GM21576 (cell line): Measurements from ENCODE around the gene NUFIP2.
"Not testable (repeated sequence)": the region's sequence is repeated elsewhere in the genome, so short reads cannot be mapped to it uniquely, and the experiment has no call there.

Source experiments
- ATAC-seq: cut with Tn5 transposase; IDR thresholded peaks from one replicate; pipeline ENCODE4 v1.9.1; 2021; ENCODE audit warnings: mild to moderate bottlenecking, moderate library complexity; ENCODE audit not compliant: unreplicated experiment

NUFIP2 gene

GRCh38 chr17:29283496-29283895 is 10.5 kb downstream of the NUFIP2 start:
- ATAC-seq = no peak

DNA sequence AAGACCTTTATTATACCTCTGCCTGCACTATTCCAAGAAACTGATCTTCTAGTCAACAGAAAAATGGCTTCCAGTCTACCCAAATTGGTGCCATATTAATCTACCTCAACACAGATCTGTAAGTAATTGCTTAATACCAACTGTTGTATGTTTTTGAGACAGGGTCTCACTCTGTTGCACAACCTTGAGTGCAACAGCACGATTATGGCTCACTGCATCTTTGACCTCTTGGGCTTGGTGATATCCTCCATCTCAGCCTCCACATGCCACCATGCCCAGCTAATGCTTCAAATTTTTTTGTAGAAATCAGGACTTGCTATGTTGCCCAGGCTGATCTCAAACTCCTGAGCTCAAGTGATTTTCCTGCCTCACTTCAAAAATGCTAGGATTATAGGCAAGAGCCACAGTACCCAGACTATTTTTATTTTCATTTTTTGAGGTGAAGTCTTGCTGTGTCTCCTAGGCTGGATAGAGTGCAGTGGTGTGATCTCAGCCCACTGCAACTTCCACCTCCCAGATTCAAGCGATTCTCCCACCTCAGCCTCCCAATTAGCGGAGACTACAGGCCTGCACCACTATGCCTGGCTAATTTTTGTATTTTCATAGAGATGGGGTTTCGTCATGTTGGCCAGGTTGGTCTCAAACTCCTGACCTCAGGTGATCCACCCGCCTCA is 14.4 kb downstream of the NUFIP2 start:
- no peak for ATAC-seq

- ATAC-seq = no peak
Measured at GRCh38 chr17:29278692-29279091, 15.3 kb downstream of the NUFIP2 start.

- ATAC-seq = no peak
Measured at GRCh38 chr17:29273924-29274323, 20.0 kb downstream of the NUFIP2 start.

DNA sequence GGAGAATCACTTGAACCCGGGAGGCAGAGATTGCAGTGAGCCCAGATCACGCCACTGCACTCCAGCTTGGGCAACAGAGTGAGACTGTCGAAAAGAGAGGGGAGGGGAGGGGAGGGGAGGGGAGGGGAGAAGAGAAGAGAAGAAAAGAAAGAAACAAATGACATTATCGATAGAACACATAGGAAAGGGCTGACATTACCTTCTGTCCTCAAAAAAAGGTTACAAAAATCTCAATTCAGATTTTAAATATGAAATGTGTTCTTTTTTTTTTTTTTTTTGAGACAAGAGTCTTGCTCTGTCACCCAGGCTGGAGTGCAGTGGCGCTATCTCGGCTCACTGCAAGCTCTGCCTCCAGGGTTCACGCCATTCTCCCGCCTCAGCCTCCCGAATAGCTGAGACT is 22.0 kb downstream of the NUFIP2 start:
- ATAC-seq = not testable (repeated sequence)

- no peak for ATAC-seq
Measured at GRCh38 chr17:29263916-29264315, 30.0 kb downstream of the NUFIP2 start.

DNA sequence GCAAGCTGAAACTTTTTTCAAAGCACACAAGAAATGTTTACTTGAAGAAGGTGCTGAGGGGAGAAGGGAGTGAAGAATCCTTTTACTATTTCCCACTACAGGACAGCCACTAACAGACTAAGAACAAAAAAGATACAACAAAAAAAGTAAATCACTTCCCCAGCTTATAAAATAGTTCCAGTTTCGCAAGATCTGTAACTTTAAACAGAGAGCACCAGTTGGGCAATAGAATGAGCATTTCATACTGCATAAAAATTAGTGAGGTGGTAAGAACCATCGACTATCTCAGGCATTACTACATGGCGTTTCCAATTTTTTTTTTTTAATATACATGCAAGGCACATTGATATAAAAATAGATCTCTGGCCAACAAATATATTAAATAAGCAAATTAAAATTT is 36.2 kb downstream of the NUFIP2 start:
- ATAC-seq = no peak

GRCh38 chr17:29256735-29257466 is 37.0 kb downstream of the NUFIP2 start:
- no peak for ATAC-seq

DNA sequence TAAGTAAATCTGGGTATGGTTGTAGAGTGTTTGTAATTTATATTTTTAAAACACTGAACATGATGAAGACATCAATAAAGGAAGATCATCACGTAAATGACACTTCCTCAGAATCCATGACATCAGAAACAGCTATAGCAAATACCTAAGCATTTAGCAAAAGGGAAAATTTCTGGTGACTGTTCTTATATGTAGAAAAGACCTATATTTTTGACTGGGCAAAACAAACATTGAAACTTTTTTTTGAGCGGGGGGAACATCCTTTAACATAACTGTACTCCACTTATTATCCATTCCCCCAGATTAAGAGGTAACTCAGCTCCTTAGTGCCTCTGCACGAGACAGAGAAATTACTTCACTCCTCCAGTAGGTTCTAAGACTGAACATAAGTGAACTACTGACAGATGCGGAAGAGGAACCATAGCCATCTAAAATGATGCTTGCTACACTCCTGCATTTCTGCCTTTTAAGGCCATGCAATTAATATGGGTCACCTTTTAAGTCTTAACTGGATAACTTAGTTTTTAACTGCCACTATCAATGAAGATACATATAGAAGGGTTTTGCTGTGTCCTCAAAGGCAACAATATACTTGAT is 37.9 kb downstream of the NUFIP2 start:
- ATAC-seq = no peak

DNA sequence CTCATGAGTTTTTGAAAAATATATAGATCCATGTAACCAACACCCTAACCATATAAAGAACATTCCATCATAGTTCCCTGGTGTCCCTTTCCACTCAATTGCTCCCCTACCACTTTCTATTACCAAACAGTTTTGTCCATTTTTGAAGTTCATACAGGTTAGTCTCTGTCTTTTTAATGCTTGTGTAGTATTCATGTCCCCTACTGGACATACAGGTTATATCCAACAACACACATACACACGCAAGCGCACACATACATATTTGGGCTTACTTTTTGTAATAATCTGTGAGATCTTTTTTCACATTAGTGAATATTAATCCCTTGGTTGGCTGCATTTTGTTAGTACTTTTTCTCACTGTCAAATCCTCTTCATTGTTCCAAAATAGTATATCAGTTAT is 40.9 kb downstream of the NUFIP2 start:
- ATAC-seq = no peak

DNA sequence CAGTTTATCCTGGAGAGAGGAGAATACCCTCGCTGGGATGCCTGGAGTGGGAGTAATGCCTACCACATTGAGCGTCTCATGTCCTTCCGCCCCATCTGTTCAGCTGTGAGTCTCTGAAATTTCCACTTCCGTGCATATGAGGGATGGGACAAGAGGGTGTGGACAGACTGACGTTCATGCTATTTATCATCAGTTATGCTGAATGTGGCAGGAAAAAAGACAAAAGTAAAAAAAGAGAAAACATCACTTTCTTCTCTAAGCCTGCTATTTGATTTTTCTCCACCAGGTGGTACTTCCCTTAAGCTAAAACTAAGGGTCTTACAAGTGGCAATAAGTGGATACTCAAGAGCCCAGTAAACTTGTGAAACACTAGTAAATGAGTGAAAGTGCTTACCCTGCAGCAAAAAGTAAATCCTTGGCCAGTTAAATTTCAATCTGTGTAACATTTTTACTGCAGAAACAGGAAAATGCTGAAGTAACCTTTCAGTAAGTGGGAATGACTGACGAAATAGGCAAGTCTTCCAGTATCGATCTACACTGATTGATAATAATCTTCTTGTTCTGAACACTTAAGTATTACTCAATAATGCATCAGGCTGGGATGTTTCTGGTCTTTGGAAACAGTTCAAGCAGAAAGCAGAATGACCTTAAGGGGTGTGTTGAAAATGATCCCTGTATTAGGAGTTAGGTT is 41.7 kb downstream of the NUFIP2 start:
- ATAC-seq = no peak

DNA sequence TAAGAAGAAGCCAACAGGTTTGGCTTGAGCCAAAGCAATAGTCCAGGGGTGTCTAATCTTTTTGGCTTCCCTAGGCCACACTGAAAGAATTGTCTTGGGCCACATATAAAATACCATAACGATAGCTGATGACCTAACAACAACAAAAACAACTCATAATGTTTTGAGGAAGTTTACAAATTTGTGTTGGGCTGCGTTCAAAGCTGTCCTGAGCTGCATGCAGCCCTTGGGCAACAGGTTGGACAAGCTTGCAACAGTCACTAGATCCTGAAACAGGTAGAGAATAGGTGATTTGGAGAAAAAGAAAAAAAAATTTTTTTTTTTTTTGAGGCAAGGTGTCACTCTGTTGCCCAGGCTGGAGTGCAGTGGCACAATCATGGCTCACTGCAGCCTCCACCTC is 42.8 kb downstream of the NUFIP2 start:
- ATAC-seq = no peak

DNA sequence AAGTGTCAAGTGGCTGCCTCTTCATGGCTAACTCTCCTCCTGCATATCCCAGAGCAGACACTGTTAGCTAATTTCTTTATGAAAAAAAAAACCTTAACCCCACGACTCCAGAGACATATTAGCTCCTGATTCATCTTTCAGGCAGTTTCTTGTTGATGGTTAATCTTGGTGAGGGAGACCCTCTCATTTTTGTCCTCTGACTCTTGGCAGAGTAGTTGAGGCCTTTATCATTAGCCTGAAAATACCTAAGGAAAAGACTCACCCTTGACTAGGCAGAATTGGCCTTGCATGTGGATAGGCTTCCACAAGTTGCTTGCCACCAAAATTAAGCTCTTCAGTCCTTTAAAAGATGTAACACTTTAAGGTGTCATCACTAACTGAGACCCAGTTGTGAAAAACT is 43.3 kb downstream of the NUFIP2 start:
- no peak for ATAC-seq

- no peak for ATAC-seq
Measured at GRCh38 chr17:29248845-29249244, 45.1 kb downstream of the NUFIP2 start.

GRCh38 chr17:29247219-29247618 is 46.7 kb downstream of the NUFIP2 start:
- ATAC-seq = no peak

GRCh38 chr17:29246628-29247027 is 47.3 kb downstream of the NUFIP2 start, which contains the start of gene CRYBA1:
Gene CRYBA1 (plus strand): TSS chr17:29246859. CDS start chr17:29246864, 5 bp downstream.
- ATAC-seq = no peak

GRCh38 chr17:29245401-29245800 is 48.5 kb downstream of the NUFIP2 start:
- no peak for ATAC-seq

DNA sequence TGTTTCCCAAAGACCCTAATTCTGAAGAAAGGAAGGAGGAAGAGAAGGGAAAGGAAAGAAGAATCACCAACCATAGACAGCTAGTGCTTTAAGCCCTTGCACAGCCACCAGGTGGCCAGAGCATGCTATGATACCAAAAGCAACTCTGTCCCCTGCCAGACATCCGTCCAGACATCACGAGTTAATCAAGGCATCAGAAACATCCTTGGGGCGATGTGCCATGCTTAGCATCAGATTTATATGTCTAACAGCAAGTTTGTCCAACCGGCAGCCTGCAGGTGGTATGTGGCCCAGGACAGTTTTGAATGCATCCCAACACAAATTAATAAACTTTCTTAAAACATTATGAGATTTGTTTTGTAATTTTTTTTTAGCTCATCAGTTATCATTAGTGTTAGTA is 50.2 kb downstream of the NUFIP2 start:
- no peak for ATAC-seq

- no peak for ATAC-seq
Measured at GRCh38 chr17:29242790-29243189, 51.2 kb downstream of the NUFIP2 start.

DNA sequence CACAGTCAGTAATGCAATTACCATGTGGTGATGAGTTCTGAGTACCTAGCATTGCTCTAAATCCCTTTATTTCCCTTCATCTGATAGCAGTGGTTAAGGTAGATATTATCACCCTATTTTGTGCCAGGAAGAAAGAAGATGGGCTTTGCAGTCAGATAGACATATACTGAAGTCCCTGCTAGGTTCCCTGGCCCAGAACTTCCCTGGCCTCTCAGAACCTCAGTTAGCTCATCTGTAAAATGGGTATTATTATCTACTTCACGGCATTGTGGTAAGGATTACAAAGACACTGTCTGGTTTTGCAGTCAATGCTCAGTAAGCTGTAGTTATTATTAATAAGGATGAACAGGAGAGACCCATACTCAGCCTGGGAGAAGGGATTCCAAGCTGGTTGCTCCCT is 51.9 kb downstream of the NUFIP2 start:
- ATAC-seq = no peak
